ENCODE results near the gene RSPRY1.

GRCh38 chr16:57159447-57159846, 26.7 kb upstream of the RSPRY1 start:
- TF ChIP-seq CTCF (conservative IDR thresholded peaks at IDR 0.05 in 1 of 2, IDR thresholded peaks at IDR 0.05 in 1 of 2; ENCODE audit: extremely low read depth in 1 of 2, insufficient read depth in 1 of 2, low read depth in 1 of 2, low read length in 2 of 2) (no peak), EZH2 (IDR thresholded peaks at IDR 0.05; ENCODE audit: borderline replicate concordance, low read length) (no peak)

All from mammary epithelial cell (primary cell).